SJSA1 (cell line): ENCODE data around the gene KAT2B. TPM values are rescaled to one million over a fixed set of nuclear protein-coding genes. Genes with fewer than 3 reads are reported as not detected.
A peak's percentile ranks its signal among the peaks of the same experiment; 100 is the strongest.

Experiments
- DNase-seq, 2 experiments: peaks; one replicate each; pipeline ENCODE4 v3.0.0-alpha.2; 2015 to 2020; ENCODE audit warnings: low spot score in 2 of 2, low read depth in 1 of 2
- H3K27ac ChIP-seq: fragments of 250-450 bp; sonication (Bioruptor Pico); 2 replicates; pipeline ENCODE4 v1.5.1; 2020; ENCODE audit warnings: mild to moderate bottlenecking, moderate library complexity
- H3K27me3 ChIP-seq: fragments of 250-450 bp; sonication (Bioruptor Pico); replicated peaks from 2 replicates; pipeline ENCODE4 v1.5.1; 2020; ENCODE audit warnings: mild to moderate bottlenecking, moderate library complexity
- H3K36me3 ChIP-seq: fragments of 250-450 bp; sonication (Bioruptor Pico); 2 replicates; pipeline ENCODE4 v1.5.1; 2020; ENCODE audit warnings: mild to moderate bottlenecking
- H3K4me1 ChIP-seq: fragments of 250-450 bp; sonication (Bioruptor Pico); replicated peaks from 2 replicates; pipeline ENCODE4 v1.6.1; 2021; ENCODE audit warnings: mild to moderate bottlenecking
- H3K4me3 ChIP-seq: fragments of 250-450 bp; sonication (Bioruptor Pico); 2 replicates; pipeline ENCODE4 v1.5.1; 2020; ENCODE audit warnings: mild to moderate bottlenecking
- H3K9me3 ChIP-seq: fragments of 250-450 bp; sonication (Bioruptor Pico); replicated peaks from 2 replicates; pipeline ENCODE4 v1.5.1; 2020; ENCODE audit warnings: mild to moderate bottlenecking
- total RNA-seq: library from RNA; depleted of rRNA; stranded (reverse); fragments of >200 nt; shearing (Covaris generic); gene quantifications from 2 replicates; pipeline ENCODE4 v1.2.3, GENCODE V29; 2014

KAT2B gene
- total RNA-seq, 1 experiment from 2014 or later = 11.2 TPM

- H3K4me1 ChIP-seq = no peaks in the 10 kb centered on the region
- H3K9me3 ChIP-seq = no peaks in the 10 kb centered on the region
- H3K27me3 ChIP-seq = no peaks in the 10 kb centered on the region
- no peak for DNase-seq
- no peak overlapping the region for H3K4me3 ChIP-seq
- no peaks in the 10 kb centered on the region for H3K36me3 ChIP-seq
- no peak overlapping the region for H3K27ac ChIP-seq
These were observed 101.6 kb downstream of the KAT2B start for GRCh38 chr3:20141851-20142250.

- Histone ChIP-seq H3K4me1 (no peaks in the 10 kb centered on the region), H3K36me3 (no peaks in the 10 kb centered on the region), H3K27ac (no peak overlapping the region), H3K9me3 (no peaks in the 10 kb centered on the region), H3K4me3 (no peak overlapping the region), H3K27me3 (no peaks in the 10 kb centered on the region)
- DNase-seq = no peak
These were observed 102.3 kb downstream of the KAT2B start for GRCh38 chr3:20142517-20142916.

- DNase-seq = no peak
- H3K36me3 ChIP-seq = no peaks in the 10 kb centered on the region
- H3K9me3 ChIP-seq = no peaks in the 10 kb centered on the region
- H3K27me3 ChIP-seq = no peaks in the 10 kb centered on the region
- no peak overlapping the region for H3K4me3 ChIP-seq
- no peaks in the 10 kb centered on the region for H3K4me1 ChIP-seq
- no peak overlapping the region for H3K27ac ChIP-seq
These were observed 103.3 kb downstream of the KAT2B start for GRCh38 chr3:20143519-20143918.

GRCh38 chr3:20145874-20146273 is 105.6 kb downstream of the KAT2B start:
- Histone ChIP-seq H3K9me3 (no peaks in the 10 kb centered on the region), H3K4me3 (no peak overlapping the region), H3K27ac (no peak overlapping the region), H3K4me1 (no peaks in the 10 kb centered on the region), H3K27me3 (no peaks in the 10 kb centered on the region), H3K36me3 (no peaks in the 10 kb centered on the region)
- DNase-seq = no peak

GRCh38 chr3:20146301-20146700 is 106.1 kb downstream of the KAT2B start:
- Histone ChIP-seq H3K27ac (no peak overlapping the region), H3K36me3 (no peaks in the 10 kb centered on the region), H3K4me1 (no peaks in the 10 kb centered on the region), H3K9me3 (no peaks in the 10 kb centered on the region), H3K4me3 (no peak overlapping the region), H3K27me3 (no peaks in the 10 kb centered on the region)
- DNase-seq = no peak

GRCh38 chr3:20147361-20147760 is 107.1 kb downstream of the KAT2B start:
- no peaks in the 10 kb centered on the region for H3K9me3 ChIP-seq
- H3K27ac ChIP-seq = no peak overlapping the region
- H3K4me1 ChIP-seq = no peaks in the 10 kb centered on the region
- H3K27me3 ChIP-seq = no peaks in the 10 kb centered on the region
- peaks cover 4% of the 10 kb centered on the region; the same call in 1 of the 2 replicates for H3K36me3 ChIP-seq
- no peak for DNase-seq
- no peak overlapping the region for H3K4me3 ChIP-seq

- Histone ChIP-seq H3K36me3 (peaks cover 7% of the 10 kb centered on the region), H3K27me3 (no peaks in the 10 kb centered on the region), H3K4me3 (no peak overlapping the region), H3K9me3 (no peaks in the 10 kb centered on the region), H3K4me1 (no peaks in the 10 kb centered on the region), H3K27ac (no peak overlapping the region)
- DNase-seq = no peak
These were observed 108.2 kb downstream of the KAT2B start for GRCh38 chr3:20148466-20148865.

GRCh38 chr3:20154078-20154477 is 113.8 kb downstream of the KAT2B start:
- no peak for DNase-seq
- Histone ChIP-seq H3K4me1 (no peaks in the 10 kb centered on the region), H3K27me3 (no peaks in the 10 kb centered on the region), H3K27ac (no peak overlapping the region), H3K4me3 (no peak overlapping the region), H3K36me3 (peaks cover 32% of the 10 kb centered on the region), H3K9me3 (no peaks in the 10 kb centered on the region)

- no peak for DNase-seq
- Histone ChIP-seq H3K36me3 (peaks cover 41% of the 10 kb centered on the region), H3K27ac (no peak overlapping the region), H3K27me3 (no peaks in the 10 kb centered on the region), H3K4me1 (no peaks in the 10 kb centered on the region), H3K4me3 (no peak overlapping the region), H3K9me3 (no peaks in the 10 kb centered on the region)
These were observed 114.7 kb downstream of the KAT2B start for GRCh38 chr3:20154928-20155327.

GRCh38 chr3:20160230-20160629 is 120.0 kb downstream of the KAT2B start:
- H3K36me3 ChIP-seq = peaks cover 61% of the 10 kb centered on the region
- no peaks in the 10 kb centered on the region for H3K4me1 ChIP-seq
- H3K27ac ChIP-seq = no peak overlapping the region
- H3K27me3 ChIP-seq = no peaks in the 10 kb centered on the region
- no peak for DNase-seq
- no peak overlapping the region for H3K4me3 ChIP-seq
- no peaks in the 10 kb centered on the region for H3K9me3 ChIP-seq

- no peak for DNase-seq
- Histone ChIP-seq H3K27me3 (no peaks in the 10 kb centered on the region), H3K36me3 (peaks cover 58% of the 10 kb centered on the region), H3K4me3 (no peak overlapping the region), H3K27ac (no peak overlapping the region), H3K9me3 (no peaks in the 10 kb centered on the region), H3K4me1 (no peaks in the 10 kb centered on the region)
These were observed 121.5 kb downstream of the KAT2B start for GRCh38 chr3:20161714-20162113.

- H3K27me3 ChIP-seq = no peaks in the 10 kb centered on the region
- H3K36me3 ChIP-seq = peaks cover 68% of the 10 kb centered on the region
- DNase-seq = no peak
- H3K4me3 ChIP-seq = no peak overlapping the region
- H3K9me3 ChIP-seq = no peaks in the 10 kb centered on the region
- no peaks in the 10 kb centered on the region for H3K4me1 ChIP-seq
- no peak overlapping the region for H3K27ac ChIP-seq
These were observed 133.7 kb downstream of the KAT2B start for GRCh38 chr3:20173844-20174410.

GRCh38 chr3:20181276-20181675 is 141.0 kb downstream of the KAT2B start:
- Histone ChIP-seq H3K4me3 (no peak overlapping the region), H3K27me3 (no peaks in the 10 kb centered on the region), H3K9me3 (no peaks in the 10 kb centered on the region), H3K4me1 (no peaks in the 10 kb centered on the region), H3K27ac (no peak overlapping the region), H3K36me3 (peaks cover 54% of the 10 kb centered on the region)
- no peak for DNase-seq

GRCh38 chr3:20182206-20182605 is 142.0 kb downstream of the KAT2B start:
- peaks cover 4% of the 10 kb centered on the region for H3K4me1 ChIP-seq
- H3K27ac ChIP-seq = no peak overlapping the region
- no peak for DNase-seq
- H3K4me3 ChIP-seq = no peak overlapping the region
- H3K36me3 ChIP-seq = peaks cover 49% of the 10 kb centered on the region
- no peaks in the 10 kb centered on the region for H3K27me3 ChIP-seq
- no peaks in the 10 kb centered on the region for H3K9me3 ChIP-seq

- Histone ChIP-seq H3K4me1 (peaks cover 5% of the 10 kb centered on the region), H3K36me3 (peaks cover 27% of the 10 kb centered on the region), H3K9me3 (no peaks in the 10 kb centered on the region), H3K27ac (peak overlapping the region; percentile 90), H3K27me3 (no peaks in the 10 kb centered on the region), H3K4me3 (peak overlapping the region; percentile 66)
- peak in 1 of 2 experiments; percentile 29 for DNase-seq
These were observed 145.1 kb downstream of the KAT2B start for GRCh38 chr3:20185331-20185678.
